HepG2 (cell line): Measurements from ENCODE around the gene DDIT4. TPM values are rescaled to one million over a fixed set of nuclear protein-coding genes. Genes with fewer than 3 reads are reported as not detected.

Source experiments
- AKAP8 ChIP-seq: sonication (generic); formaldehyde crosslinking; IDR thresholded peaks from 2 replicates; pipeline ENCODE4 v1.5.1; 2020; ENCODE audit warnings: mild to moderate bottlenecking, missing genetic modification reagents
- CBX2 ChIP-seq, 2 experiments: fragments of 200-600 bp in 1 of 2; sonication (generic); formaldehyde crosslinking in 1 of 2; IDR thresholded peaks; 2 replicates each; pipeline versions ENCODE4 v1.7.0 to v1.8.1; 2018 to 2022; ENCODE audit warnings: low read depth in 2 of 2, low read length in 1 of 2, mild to moderate bottlenecking in 1 of 2, missing genetic modification reagents in 1 of 2
- E2F1 ChIP-seq: sonication (generic); formaldehyde crosslinking; IDR thresholded peaks from 2 replicates; pipeline ENCODE4 v1.5.0; 2020; ENCODE audit warnings: missing genetic modification reagents
- FOXM1 ChIP-seq: sonication (generic); formaldehyde crosslinking; IDR thresholded peaks from 2 replicates; pipeline ENCODE4 v1.5.0; 2020; ENCODE audit warnings: missing genetic modification reagents
- FOXO1 ChIP-seq: sonication (generic); formaldehyde crosslinking; IDR thresholded peaks from 2 replicates; pipeline ENCODE4 v1.4.0; 2020; ENCODE audit warnings: missing genetic modification reagents
- GMEB2 ChIP-seq: IDR thresholded peaks from 2 replicates; pipeline ENCODE4 v1.6.1; 2016; ENCODE audit warnings: missing biosample characterization, missing genetic modification reagents, low read depth
- MAFG ChIP-seq: sonication (generic); formaldehyde crosslinking; IDR thresholded peaks from 2 replicates; pipeline ENCODE4 v1.5.1; 2020; ENCODE audit warnings: mild to moderate bottlenecking, missing genetic modification reagents
- MED1 ChIP-seq: sonication (generic); formaldehyde crosslinking; IDR thresholded peaks from 2 replicates; pipeline ENCODE4 v1.4.0; 2020; ENCODE audit warnings: missing genetic modification reagents
- MIER3 ChIP-seq: IDR thresholded peaks from 2 replicates; pipeline ENCODE4 v1.6.1; 2016; ENCODE audit warnings: missing compliant biosample characterization, borderline replicate concordance
- U2AF2 ChIP-seq: fragments of 200-400 bp; formaldehyde crosslinking; IDR thresholded peaks from 2 replicates; pipeline ENCODE4 v1.6.1; 2017; ENCODE audit warnings: low read depth, mild to moderate bottlenecking, low read length
- YEATS2 ChIP-seq: sonication (generic); formaldehyde crosslinking; IDR thresholded peaks from 2 replicates; pipeline ENCODE4 v1.4.0; 2020; ENCODE audit warnings: missing genetic modification reagents, borderline replicate concordance
- ZBTB7B ChIP-seq: sonication (generic); formaldehyde crosslinking; IDR thresholded peaks from 2 replicates; pipeline ENCODE4 v1.4.0; 2020; ENCODE audit warnings: missing genetic modification reagents
- ZNF382 ChIP-seq: sonication (generic); formaldehyde crosslinking; IDR thresholded peaks from 2 replicates; pipeline ENCODE4 v1.5.0; 2020; ENCODE audit warnings: missing genetic modification reagents, mild to moderate bottlenecking, borderline replicate concordance
- ZNF775 ChIP-seq: sonication (generic); formaldehyde crosslinking; IDR thresholded peaks from 2 replicates; pipeline ENCODE4 v1.4.0; 2020; ENCODE audit warnings: missing genetic modification reagents, mild to moderate bottlenecking, moderate library complexity, borderline replicate concordance
- ZNF788 ChIP-seq: sonication (generic); formaldehyde crosslinking; IDR thresholded peaks from 2 replicates; pipeline ENCODE4 v1.5.0; 2020; ENCODE audit warnings: mild to moderate bottlenecking, missing genetic modification reagents, borderline replicate concordance
- polyA plus RNA-seq, 8 experiments: library from polyadenylated mRNA; depleted of rRNA in 3 of 8; stranded (reverse) in 7 of 8; unstranded in 1 of 8; fragments of >200 nt; fragmentation: Illumina TruSeq in 4 of 8; extraction: Trizol in 4 of 8; gene quantifications; 2 replicates each; pipeline versions ENCODE4 v1.2.1 to v1.2.3, GENCODE V29; 2011 to 2016; ENCODE audit warnings: low read depth in 4 of 8, missing spikeins in 1 of 8, mixed read lengths in 1 of 8; ENCODE audit not compliant: insufficient read depth in 1 of 8
- total RNA-seq, 5 experiments: library from RNA; depleted of rRNA; stranded (reverse); fragments of >200 nt; fragmentation: Illumina TruSeq; extraction: Trizol; gene quantifications; 2 replicates each; pipeline ENCODE4 v1.2.3, GENCODE V29; 2016; ENCODE audit warnings: low read depth in 1 of 5
- TF ChIP-seq, protein P1 (sequence below): sonication (generic); formaldehyde crosslinking; IDR thresholded peaks from 2 replicates; pipeline ENCODE4 v1.8.1; 2023; ENCODE audit warnings: mild to moderate bottlenecking, inconsistent platforms, moderate library complexity, missing genetic modification reagents, borderline replicate concordance
- TF ChIP-seq, protein P2 (sequence below): IDR thresholded peaks from 2 replicates; pipeline ENCODE4 v1.6.1; 2016; ENCODE audit warnings: low read depth, control low read depth
- TF ChIP-seq, protein P3 (sequence below): sonication (generic); formaldehyde crosslinking; IDR thresholded peaks from 2 replicates; pipeline ENCODE4; 2020; ENCODE audit warnings: missing genetic modification reagents, mild to moderate bottlenecking, borderline replicate concordance

The DDIT4 gene
- total and polyA plus RNA-seq, 2 of the 13 experiments (the other 11 are each of a cell fraction or from before 2014, with no cell fraction given): 35.6 to 40.7 TPM

DNA sequence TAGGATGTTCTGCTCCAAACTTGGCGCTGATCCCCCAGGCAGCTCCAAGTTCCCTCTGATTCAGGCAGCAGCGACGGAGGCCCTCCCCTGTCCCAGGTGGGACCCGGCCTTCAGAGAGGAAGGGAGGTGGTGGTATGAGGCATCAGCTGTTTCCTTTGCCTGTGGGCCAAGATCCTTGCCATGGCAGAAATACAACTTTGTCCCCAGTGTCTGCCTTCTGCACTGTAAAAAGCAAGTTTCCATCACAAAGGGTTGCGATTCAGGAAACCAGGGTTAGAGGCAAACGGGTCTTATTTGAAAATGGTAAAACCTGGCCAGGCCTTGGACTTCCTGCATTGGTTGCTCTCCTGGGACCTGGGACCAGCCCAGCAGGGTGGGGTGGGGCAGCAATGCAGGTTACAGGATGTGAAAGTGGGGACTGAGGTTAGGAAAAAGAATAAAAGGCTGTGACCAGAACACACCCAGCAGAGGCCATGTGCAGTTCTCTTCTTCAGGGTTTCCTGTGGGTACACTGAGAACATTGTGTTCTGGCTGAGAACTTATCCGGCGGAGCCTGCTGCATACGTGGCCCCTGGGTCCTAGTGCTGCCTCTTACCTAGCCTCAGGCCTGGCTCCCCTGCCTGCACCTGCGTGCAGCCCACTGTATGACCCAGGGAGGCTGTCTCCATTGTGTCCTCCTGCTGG is 25.1 kb upstream of the DDIT4 start (continued):
- TF ChIP-seq AKAP8 (CRISPR knock-in tag) (no peak), ZNF775 (no peak), CBX2 (IDR thresholded peaks at IDR 0.05; ENCODE audit: low read depth, low read length) (no peak), CBX2 (CRISPR knock-in tag; IDR thresholded peaks at IDR 0.05; ENCODE audit: low read depth) (0 out of 2 replicates have a peak, but pooled peaks have one; percentile 61), GMEB2 (CRISPR knock-in tag) (no peak), YEATS2 (CRISPR knock-in tag) (peak; percentile 65; the same call in 1 of the 2 replicates), U2AF2 (no peak), MIER3 (CRISPR knock-in tag) (peak; percentile 59; the same call in 1 of the 2 replicates), MED1 (CRISPR knock-in tag) (peak; percentile 65; the same call in 1 of the 2 replicates), FOXO1 (CRISPR knock-in tag) (0 out of 2 replicates have a peak, but pooled peaks have one; percentile 19), MAFG (CRISPR knock-in tag) (no peak), FOXM1 (no peak), ZNF382 (CRISPR knock-in tag) (no peak), E2F1 (CRISPR knock-in tag) (no peak), ZBTB7B (CRISPR knock-in tag) (peak; percentile 64), ZNF788 (CRISPR knock-in tag) (peak; percentile 74; the same call in 1 of the 2 replicates)
- TF ChIP-seq, protein P1, sequence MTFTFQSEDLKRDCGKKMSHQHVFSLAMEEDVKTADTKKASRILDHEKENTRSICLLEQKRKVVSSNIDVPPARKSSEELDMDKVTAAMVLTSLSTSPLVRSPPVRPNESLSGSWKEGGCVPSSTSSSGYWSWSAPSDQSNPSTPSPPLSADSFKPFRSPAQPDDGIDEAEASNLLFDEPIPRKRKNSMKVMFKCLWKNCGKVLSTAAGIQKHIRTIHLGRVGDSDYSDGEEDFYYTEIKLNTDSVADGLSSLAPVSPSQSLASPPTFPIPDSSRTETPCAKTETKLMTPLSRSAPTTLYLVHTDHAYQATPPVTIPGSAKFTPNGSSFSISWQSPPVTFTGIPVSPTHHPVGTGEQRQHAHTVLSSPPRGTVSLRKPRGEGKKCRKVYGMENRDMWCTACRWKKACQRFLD (CRISPR knock-in tag): peak; percentile 39; the same call in 1 of the 2 replicates
- TF ChIP-seq, protein P2, sequence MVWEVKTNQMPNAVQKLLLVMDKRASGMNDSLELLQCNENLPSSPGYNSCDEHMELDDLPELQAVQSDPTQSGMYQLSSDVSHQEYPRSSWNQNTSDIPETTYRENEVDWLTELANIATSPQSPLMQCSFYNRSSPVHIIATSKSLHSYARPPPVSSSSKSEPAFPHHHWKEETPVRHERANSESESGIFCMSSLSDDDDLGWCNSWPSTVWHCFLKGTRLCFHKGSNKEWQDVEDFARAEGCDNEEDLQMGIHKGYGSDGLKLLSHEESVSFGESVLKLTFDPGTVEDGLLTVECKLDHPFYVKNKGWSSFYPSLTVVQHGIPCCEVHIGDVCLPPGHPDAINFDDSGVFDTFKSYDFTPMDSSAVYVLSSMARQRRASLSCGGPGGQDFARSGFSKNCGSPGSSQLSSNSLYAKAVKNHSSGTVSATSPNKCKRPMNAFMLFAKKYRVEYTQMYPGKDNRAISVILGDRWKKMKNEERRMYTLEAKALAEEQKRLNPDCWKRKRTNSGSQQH (CRISPR knock-in tag): peak; percentile 47
- TF ChIP-seq, protein P3, sequence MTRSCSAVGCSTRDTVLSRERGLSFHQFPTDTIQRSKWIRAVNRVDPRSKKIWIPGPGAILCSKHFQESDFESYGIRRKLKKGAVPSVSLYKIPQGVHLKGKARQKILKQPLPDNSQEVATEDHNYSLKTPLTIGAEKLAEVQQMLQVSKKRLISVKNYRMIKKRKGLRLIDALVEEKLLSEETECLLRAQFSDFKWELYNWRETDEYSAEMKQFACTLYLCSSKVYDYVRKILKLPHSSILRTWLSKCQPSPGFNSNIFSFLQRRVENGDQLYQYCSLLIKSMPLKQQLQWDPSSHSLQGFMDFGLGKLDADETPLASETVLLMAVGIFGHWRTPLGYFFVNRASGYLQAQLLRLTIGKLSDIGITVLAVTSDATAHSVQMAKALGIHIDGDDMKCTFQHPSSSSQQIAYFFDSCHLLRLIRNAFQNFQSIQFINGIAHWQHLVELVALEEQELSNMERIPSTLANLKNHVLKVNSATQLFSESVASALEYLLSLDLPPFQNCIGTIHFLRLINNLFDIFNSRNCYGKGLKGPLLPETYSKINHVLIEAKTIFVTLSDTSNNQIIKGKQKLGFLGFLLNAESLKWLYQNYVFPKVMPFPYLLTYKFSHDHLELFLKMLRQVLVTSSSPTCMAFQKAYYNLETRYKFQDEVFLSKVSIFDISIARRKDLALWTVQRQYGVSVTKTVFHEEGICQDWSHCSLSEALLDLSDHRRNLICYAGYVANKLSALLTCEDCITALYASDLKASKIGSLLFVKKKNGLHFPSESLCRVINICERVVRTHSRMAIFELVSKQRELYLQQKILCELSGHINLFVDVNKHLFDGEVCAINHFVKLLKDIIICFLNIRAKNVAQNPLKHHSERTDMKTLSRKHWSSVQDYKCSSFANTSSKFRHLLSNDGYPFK (CRISPR knock-in tag): no peak
